ENCODE data around the gene ZNF746. TPM values are rescaled to one million over a fixed set of nuclear protein-coding genes. Genes with fewer than 3 reads are reported as not detected.

ZNF746 gene
- total and polyA plus RNA-seq, 9 of the 15 experiments (the other 6 are each of a cell fraction or from before 2014, with no cell fraction given) = 1.7 to 31.6 (median 13.3) TPM

GRCh38 chr7:149460493-149461277 is 36.9 kb downstream of the ZNF746 start, which contains the start of gene ZNF777 (continued):
- no peak for TF ChIP-seq SREBF1 (IDR thresholded peaks at IDR 0.05; ENCODE audit: borderline replicate concordance, low read depth, low read length)
- no peak for TF ChIP-seq CHD7 (IDR thresholded peaks at IDR 0.05; ENCODE audit: low read depth, low read length)
- TF ChIP-seq NCOA6 (IDR thresholded peaks at IDR 0.05) = peak; percentile 94
- no peak for TF ChIP-seq EGR1 (conservative IDR thresholded peaks at IDR 0.05)
- TF ChIP-seq ZNF707 (CRISPR knock-in tag; conservative IDR thresholded peaks at IDR 0.05) = no peak
- TF ChIP-seq NCOA4 (IDR thresholded peaks at IDR 0.05; ENCODE audit: partially characterized antibody) = no peak
- no peak for TF ChIP-seq MAFF (IDR thresholded peaks at IDR 0.05; ENCODE audit: low read length)
- TF ChIP-seq ZNF12 (CRISPR knock-in tag; IDR thresholded peaks at IDR 0.05) = no peak
- TF ChIP-seq FUS (optimal IDR thresholded peaks at IDR 0.05; ENCODE audit: low read depth, low read length) = no peak
- TF ChIP-seq JUND (IDR thresholded peaks at IDR 0.05; ENCODE audit: borderline replicate concordance, low read depth, low read length) = peak; percentile 63
- TF ChIP-seq JUND (tag; IDR thresholded peaks at IDR 0.05; ENCODE audit: borderline replicate concordance, low read depth, low read length) = no peak
- TF ChIP-seq SIRT6 (IDR thresholded peaks at IDR 0.05; ENCODE audit: low read depth, low read length) = no peak
- TF ChIP-seq NR1H2 (CRISPR knock-in tag; IDR thresholded peaks at IDR 0.05) = no peak
- no peak for TF ChIP-seq PURB (CRISPR knock-in tag; IDR thresholded peaks at IDR 0.05; ENCODE audit: low read depth)
- no peak for TF ChIP-seq NR3C1 (CRISPR knock-in tag; IDR thresholded peaks at IDR 0.05)
- TF ChIP-seq SREBF2 (CRISPR knock-in tag; IDR thresholded peaks at IDR 0.05) = no peak
- no peak for TF ChIP-seq TCFL5 (CRISPR knock-in tag; conservative IDR thresholded peaks at IDR 0.05)
- TF ChIP-seq FOXM1 (IDR thresholded peaks at IDR 0.05; ENCODE audit: low read depth) = no peak
- TF ChIP-seq FOXM1 (CRISPR knock-in tag; IDR thresholded peaks at IDR 0.05; ENCODE audit: low read depth) = peak; percentile 81; the same call in 1 of the 2 replicates
- TF ChIP-seq ARNT (IDR thresholded peaks at IDR 0.05) = no peak

All from K562 (cell line).